HG02884 (cell line): ENCODE results near the gene FMOD.
A peak's percentile ranks its signal among the peaks of the same experiment; 100 is the strongest.

Experiments
- ATAC-seq: cut with Tn5 transposase; IDR thresholded peaks from one replicate; pipeline ENCODE4 v1.9.1; 2021; ENCODE audit warnings: mild to moderate bottlenecking, moderate library complexity; ENCODE audit not compliant: unreplicated experiment

The FMOD gene

DNA sequence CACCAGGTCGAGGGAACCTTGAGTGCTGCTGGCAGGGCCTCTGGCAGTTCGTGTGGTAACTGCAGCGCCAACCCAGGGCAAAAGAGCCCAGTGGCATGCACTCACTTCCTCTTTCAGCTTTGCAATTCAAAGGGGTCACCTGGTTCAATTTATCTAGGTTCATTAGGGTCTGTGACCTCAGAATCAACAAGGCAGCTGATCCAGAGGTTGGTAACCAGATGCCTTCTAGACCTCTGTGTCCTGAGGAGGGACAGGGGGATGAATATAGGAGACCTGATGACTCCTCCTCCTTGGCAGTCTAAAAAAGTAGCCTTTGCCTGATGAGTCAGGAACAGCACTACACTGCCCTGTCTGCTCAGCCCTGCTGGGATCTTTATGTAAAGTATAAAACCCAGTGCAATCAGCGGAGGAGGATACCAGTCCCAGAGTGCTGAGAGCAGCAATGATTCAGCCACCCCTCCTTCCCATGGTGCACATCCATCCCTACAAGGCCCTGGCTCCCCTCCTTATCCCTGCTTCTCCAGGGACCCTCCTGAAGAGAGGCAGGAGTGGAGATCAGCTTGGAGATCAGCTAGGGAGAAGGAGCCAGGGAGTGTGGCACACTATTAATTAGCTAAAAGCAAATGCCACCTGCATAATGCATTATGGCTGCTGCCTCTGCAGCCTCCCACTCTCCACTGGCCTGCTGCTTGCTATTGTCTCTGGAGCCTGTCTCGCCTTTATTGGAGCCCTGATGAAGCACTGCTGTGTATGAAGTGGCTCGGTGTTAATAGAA, 11.2 kb upstream of the FMOD start:
- ATAC-seq, result no peak

DNA sequence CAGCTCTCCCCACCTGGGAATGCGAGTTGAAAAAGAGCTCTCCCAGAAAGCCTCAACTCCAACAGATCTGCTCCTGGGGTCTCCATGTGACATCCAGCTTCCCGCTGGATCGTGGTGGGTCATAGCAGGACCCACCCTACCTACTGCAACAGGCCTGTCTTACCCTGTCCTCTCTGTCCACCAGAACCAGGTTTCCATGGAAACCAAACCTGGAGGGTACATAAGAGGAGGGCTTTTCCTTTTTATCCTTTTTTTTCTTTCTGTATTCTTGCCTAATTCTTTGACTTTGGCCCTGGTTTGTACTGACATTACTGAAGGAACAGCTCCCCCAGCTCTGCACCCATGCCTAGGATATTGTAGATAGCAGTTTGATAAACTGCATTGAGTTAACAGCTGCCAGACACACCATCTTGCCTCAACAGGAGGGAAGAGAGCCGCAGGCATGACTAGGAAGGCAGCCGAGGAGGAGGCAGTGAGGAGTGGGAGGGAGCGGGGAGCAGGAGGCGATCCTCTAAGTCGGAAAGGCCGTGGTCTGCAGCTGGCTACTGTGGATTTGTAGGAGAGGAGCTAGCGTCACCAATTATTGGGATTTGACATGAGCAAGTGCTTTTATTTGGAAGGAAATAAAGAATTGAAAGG, 9.7 kb upstream of the FMOD start:
- no peak for ATAC-seq

DNA sequence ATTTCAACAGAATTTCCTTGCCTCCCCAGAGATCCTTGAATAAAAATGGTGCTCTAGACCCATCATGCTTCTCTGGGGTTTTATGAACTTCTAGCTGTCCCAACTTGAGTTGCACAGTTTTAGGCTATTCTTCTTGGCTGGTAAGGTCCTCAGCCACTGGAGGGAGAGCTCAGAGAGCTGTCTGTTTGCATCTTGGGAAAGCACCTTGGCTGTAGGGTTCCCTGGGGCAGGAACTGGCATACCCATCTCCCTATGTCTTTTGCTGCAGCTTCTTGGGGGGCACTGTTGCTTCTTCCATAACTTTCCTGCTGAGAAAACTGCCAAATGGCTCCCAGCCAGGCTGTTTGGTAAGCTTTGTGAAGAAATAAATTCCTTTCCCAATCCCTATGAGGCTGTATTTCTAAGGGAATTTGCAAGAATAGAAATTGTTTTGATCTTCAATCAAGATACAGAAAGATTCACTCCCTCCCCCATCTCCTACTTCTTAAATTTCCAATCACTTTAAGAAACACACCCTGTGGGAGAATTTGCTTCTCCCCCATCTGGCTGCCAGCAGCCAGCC, 8.2 kb upstream of the FMOD start:
- ATAC-seq, result no peak

GRCh38 chr1:203354246-203354645, 3.3 kb upstream of the FMOD start:
- ATAC-seq, result no peak

GRCh38 chr1:203353486-203353885, 2.6 kb upstream of the FMOD start:
- no peak for ATAC-seq

DNA sequence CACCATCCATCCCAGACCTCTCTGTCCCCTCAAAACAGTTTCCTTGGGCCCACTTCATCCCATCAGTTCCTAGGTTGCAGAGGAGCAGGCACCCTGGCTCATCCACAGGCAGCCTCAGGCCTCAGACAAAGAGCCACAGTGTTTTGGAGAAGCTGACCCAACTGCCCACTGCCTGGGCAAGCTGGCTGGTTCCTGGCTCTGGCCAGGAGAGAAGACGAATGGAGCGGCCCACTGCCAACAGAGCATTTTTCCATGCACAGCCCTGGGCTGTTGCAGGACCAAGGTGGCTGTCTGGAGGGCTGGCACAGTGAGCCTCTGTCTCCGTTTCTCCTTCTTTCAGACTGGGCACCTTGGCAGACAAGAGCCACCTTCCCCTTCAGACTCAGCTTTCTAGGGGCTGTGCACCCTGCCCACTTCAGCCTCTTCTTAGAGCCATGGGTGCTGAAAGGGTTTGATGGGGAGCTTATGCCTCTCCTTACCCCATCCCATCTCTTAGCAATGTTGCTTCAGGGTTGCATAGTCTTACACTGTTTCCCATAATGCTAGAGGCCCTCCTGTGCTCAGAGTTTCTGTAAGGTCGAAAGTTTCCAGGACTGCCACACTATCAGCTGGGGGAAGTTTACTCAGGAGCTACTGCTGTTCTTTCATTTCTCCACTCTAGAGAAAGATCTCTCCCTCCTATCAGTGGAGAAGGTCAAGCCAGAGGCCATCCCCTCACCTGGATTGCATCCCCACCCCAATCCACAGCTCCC, 973 bp downstream of the FMOD start:
- no peak for ATAC-seq

DNA sequence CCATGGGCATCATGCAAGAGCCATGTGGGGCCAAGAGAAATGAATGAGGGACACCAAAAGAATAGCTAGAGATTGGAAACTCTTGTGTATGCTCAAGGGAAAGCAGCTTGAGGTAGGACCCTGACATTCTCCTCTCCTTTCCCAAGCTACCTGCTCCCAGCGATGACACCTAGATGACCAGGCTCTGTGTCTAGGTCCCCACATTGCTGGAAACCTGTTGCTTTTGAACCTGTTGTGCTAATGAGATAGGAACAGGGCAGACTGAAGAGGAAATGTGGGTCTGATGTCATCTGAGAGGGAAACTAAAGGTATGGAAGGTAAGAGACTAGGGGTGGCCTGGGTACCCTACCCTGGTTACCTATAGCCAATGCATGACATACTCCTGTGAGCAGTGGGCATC, 1.8 kb downstream of the FMOD start:
- ATAC-seq, result no peak

DNA sequence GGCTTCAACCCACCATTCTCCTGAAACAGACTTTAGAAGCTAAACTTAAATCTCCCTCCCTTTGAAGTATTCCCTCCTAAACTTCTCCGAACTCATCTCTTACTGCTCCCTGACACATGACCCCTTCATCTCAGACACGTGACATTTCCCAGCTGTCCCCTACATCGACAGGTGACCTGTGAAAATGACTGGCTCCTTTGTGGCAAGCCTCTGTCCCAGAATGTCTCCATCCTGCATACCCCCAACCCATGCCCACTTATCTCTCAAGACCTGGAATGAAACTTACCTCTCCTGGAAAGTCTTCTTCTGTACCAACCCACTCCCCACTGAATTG, 4.2 kb downstream of the FMOD start:
- no peak for ATAC-seq

GRCh38 chr1:203346060-203346768, 4.7 kb downstream of the FMOD start:
- no peak for ATAC-seq

GRCh38 chr1:203343956-203344754, 6.8 kb downstream of the FMOD start:
- ATAC-seq, result no peak

GRCh38 chr1:203342192-203342940, 8.6 kb downstream of the FMOD start:
- ATAC-seq, result no peak

DNA sequence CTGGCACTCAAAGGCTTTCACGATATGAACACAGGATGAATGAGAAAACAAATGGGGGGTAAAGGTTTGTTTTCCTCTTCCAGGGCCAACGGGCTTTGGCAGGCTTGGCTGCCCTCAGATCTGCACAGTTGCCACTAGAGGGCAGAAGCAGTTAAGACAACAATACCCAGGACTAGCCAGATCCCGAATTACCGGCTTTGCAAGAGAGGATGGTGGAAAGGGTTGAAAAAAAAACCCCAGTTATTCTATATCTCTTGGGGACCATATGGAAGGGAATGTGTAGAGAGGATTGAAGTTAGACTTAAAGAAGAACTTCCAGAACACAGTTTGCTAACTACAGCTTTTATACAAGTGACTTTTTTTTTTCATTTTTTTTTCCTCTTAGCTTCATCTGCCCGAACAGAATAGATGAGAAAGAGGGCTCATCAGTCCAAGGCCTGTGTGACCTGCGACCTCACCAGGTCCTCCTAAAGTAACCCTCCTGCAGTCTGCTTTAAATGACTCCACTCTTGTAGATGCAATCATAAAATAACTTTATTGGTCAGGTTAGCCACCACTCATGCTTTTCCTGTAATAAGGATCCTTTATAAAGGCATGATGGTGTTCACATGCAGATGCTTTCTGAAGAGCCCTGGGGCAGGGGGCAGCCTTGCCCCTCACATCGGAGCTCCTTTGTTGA, 10.7 kb downstream of the FMOD start:
- ATAC-seq, result no peak

- no peak for ATAC-seq
Measured at GRCh38 chr1:203338335-203339036, 12.4 kb downstream of the FMOD start.

DNA sequence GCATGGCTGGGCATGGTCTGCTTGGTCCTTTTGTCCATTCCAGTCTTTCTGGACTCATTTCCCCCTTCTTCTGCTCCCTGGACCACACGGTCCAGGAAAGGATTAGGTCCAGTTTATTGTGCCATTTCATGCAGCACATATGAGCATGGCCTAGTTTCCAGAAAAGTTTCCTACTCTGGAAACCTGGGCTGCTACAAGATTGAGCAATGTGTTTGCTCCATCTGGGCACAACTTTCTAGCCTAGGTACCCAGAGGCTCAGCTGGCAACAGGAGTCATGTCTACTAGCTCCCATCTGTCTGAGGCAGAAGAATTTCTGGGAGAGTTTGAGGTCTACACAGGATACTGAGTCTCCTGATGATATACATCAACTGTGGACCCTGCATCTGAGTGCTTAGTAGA, 14.8 kb downstream of the FMOD start:
- ATAC-seq, result no peak

DNA sequence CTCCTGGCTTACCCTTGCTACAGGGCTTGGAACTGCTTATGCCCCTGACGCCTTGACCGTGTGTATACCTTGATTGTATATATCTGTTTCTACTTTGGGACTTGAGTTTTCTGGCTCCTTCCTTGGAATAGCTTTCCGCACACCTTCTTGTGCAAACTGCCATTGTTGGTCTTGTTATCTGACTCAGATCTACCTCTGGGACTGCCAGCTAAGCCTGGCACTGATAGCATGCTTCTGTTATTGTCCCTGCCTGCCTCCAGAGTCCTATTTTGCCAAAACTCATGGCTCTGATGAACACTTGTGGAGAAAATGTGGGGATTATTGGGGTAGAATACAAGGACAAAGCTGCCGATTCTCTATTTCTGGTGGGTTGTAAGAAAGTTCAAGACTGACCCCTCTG, 15.4 kb downstream of the FMOD start:
- no peak for ATAC-seq

GRCh38 chr1:203331224-203331623, 19.7 kb downstream of the FMOD start:
- ATAC-seq, result no peak

GRCh38 chr1:203328714-203329122, 22.2 kb downstream of the FMOD start:
- no peak for ATAC-seq

- ATAC-seq, result peak; percentile 28
Measured at GRCh38 chr1:203327684-203328457, 23.1 kb downstream of the FMOD start.
